PC-3 (cell line): ENCODE measurements around the gene CNTNAP2.

Experiments
- EZH2 ChIP-seq: fragments of 300-600 bp; sonication (generic); IDR thresholded peaks from one replicate; pipeline ENCODE4 v1.6.1; 2017; ENCODE audit warnings: antibody characterized with exemption, mild to moderate bottlenecking, low read length; ENCODE audit not compliant: unreplicated experiment
- EZH2phosphoT487 ChIP-seq: fragments of 300-600 bp; sonication (generic); IDR thresholded peaks from 2 replicates; pipeline ENCODE4 v1.6.1; 2018; ENCODE audit warnings: mild to moderate bottlenecking, antibody characterized with exemption, low read length, borderline replicate concordance
- TF ChIP-seq, protein P1 (sequence below): fragments of 300-600 bp; sonication (generic); conservative IDR thresholded peaks from 2 replicates; pipeline ENCODE4 v1.5.1; 2017; ENCODE audit warnings: antibody characterized with exemption, low read depth, mild to moderate bottlenecking, low read length

DNA sequence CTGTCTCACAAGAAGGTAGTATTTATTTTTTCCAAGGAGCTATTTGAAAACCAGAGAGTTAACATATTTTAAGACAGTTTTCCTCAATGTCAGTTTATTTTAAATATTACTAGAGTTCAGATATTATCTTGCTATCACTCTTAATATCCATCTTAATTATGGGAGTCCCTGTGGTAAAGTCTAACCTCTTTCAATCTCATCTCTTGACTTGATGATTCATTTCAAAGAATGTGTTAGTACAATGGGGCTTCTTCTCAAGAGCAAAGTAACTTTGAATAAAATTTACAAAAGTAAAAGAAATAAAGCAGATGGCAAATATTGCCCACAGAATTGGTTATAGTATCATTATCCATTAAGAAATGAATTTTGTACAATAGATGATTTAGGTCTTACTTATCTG lies 1742.9 kb downstream of the CNTNAP2 start:
- TF ChIP-seq, protein P1, sequence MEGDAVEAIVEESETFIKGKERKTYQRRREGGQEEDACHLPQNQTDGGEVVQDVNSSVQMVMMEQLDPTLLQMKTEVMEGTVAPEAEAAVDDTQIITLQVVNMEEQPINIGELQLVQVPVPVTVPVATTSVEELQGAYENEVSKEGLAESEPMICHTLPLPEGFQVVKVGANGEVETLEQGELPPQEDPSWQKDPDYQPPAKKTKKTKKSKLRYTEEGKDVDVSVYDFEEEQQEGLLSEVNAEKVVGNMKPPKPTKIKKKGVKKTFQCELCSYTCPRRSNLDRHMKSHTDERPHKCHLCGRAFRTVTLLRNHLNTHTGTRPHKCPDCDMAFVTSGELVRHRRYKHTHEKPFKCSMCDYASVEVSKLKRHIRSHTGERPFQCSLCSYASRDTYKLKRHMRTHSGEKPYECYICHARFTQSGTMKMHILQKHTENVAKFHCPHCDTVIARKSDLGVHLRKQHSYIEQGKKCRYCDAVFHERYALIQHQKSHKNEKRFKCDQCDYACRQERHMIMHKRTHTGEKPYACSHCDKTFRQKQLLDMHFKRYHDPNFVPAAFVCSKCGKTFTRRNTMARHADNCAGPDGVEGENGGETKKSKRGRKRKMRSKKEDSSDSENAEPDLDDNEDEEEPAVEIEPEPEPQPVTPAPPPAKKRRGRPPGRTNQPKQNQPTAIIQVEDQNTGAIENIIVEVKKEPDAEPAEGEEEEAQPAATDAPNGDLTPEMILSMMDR = no peak
- TF ChIP-seq EZH2 (no peak), EZH2phosphoT487 (no peak)
